GM12875 (cell line): Measurements from ENCODE around the gene ACADL.

ENCODE experiments used
- H3K4me3 ChIP-seq: one replicate; pipeline ENCODE4 v1.5.1; 2011; ENCODE audit warnings: low read depth, low read length, control low read depth
- TF ChIP-seq, protein P1 (sequence below): IDR thresholded peaks from 2 replicates; pipeline ENCODE4 v1.5.1; 2011; ENCODE audit warnings: low read depth, mild to moderate bottlenecking, control low read depth, inconsistent platforms, low read length, moderate library complexity, borderline replicate concordance; ENCODE audit not compliant: insufficient read depth

ACADL gene

DNA sequence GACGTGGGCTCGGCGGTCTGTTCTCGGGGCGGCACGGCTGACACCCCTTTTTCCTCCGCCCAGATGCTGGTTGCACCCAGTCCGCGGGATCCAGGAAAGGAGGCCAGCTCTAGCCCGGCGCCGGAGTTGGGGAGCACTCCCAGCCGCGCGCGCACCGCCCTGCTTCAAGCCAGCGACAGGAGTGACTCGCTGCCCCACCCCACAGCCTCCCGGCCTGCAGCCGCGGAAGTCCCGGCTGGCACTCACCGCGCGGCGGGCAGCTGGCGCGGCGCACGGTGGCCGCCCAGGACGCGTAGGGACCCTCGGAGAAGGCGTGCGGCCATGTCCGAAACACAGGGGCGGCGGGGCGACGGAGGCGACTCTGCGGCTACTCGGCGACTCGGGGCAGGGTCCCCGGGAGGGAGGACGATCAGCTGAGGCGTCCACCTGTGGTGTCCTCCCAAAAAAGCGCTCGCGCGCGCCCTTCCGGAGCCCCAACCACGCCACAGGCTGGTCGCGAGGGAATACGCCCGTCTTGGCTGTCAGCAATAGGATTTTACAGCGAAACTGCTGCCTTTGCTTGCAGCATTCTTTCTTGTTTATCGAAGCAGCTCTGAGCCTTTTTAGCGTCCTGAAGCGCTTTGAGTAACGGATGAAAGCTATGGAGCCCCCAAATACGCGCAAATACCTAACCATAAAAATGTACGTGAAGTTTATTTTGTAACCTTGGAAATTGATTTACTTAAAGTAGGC lies at the start of gene ACADL:
Gene ACADL (minus strand): TSS at position 507 of the 732 bp plus-strand sequence. CDS start 184 bp downstream, at position 323.
- H3K4me3 ChIP-seq = no peak within 1 kb of the TSS
- TF ChIP-seq, protein P1, sequence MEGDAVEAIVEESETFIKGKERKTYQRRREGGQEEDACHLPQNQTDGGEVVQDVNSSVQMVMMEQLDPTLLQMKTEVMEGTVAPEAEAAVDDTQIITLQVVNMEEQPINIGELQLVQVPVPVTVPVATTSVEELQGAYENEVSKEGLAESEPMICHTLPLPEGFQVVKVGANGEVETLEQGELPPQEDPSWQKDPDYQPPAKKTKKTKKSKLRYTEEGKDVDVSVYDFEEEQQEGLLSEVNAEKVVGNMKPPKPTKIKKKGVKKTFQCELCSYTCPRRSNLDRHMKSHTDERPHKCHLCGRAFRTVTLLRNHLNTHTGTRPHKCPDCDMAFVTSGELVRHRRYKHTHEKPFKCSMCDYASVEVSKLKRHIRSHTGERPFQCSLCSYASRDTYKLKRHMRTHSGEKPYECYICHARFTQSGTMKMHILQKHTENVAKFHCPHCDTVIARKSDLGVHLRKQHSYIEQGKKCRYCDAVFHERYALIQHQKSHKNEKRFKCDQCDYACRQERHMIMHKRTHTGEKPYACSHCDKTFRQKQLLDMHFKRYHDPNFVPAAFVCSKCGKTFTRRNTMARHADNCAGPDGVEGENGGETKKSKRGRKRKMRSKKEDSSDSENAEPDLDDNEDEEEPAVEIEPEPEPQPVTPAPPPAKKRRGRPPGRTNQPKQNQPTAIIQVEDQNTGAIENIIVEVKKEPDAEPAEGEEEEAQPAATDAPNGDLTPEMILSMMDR = no peak

GRCh38 chr2:210271300-210271699 lies 46.1 kb upstream of the ACADL start:
- no peak overlapping the region for H3K4me3 ChIP-seq
- TF ChIP-seq, protein P1 = no peak

DNA sequence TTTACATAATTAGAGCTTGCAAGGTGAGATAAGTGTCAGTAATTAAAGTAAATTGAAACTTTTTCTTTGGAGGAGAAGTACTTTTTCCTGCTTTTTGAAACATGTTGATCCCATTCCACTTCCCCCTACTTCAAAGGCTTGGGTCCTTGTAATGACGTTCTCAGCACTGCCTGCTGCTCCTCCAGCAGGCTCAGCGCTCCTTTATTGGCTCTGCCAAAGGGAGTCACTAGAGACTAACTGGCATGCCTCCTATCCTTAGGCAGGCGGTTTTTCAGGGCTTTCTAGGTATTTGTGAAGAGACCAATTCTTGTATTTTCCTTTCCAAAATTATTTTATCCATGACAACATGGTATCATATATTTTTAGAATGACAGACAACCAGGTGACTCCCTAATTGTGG lies 43.9 kb upstream of the ACADL start:
- TF ChIP-seq, protein P1 = no peak

DNA sequence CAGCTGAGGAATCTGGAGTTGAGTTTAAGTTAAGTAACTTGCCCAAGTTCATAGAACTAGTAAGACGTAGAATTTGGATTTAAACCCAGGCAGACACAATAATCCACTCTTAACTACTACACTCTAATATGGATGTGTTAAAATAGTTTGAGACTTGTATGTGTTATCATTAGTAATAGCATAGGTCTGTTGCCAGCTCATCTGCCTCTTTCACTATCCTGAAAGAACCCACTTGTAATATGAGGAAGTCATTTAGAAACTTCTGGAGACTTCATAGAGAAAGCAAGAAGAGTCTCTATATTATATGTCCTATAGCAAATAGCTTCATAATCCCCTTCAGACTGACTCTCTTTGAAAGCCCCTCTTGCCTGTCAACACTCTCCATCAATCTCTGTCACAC lies 43.0 kb upstream of the ACADL start:
- TF ChIP-seq, protein P1 = no peak
- no peak overlapping the region for H3K4me3 ChIP-seq

More for the DNA sequence above, 43.9 kb upstream of the ACADL start:
- H3K4me3 ChIP-seq = no peak overlapping the region

DNA sequence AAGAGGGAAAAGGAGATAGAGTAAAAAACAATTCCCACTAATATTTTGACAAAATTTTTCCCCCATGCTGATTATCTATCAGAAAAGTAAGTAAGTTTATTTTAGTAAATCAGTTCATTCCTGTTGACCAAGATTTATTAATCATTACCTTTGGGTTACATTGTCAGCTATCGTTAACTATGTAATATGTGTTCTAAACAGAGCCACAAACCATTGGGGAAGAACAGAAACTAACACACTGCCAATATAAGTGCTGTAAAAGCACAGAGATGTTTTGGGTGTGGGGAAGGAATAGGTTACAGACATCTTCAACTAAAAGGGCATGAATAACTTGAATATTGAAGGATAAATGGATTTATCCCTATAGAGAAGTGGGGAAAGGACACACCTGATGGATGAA lies 42.5 kb upstream of the ACADL start:
- TF ChIP-seq, protein P1 = no peak
- no peak overlapping the region for H3K4me3 ChIP-seq

- TF ChIP-seq, protein P1 = no peak
- no peak overlapping the region for H3K4me3 ChIP-seq
These were observed 39.0 kb upstream of the ACADL start for GRCh38 chr2:210264282-210264681.

DNA sequence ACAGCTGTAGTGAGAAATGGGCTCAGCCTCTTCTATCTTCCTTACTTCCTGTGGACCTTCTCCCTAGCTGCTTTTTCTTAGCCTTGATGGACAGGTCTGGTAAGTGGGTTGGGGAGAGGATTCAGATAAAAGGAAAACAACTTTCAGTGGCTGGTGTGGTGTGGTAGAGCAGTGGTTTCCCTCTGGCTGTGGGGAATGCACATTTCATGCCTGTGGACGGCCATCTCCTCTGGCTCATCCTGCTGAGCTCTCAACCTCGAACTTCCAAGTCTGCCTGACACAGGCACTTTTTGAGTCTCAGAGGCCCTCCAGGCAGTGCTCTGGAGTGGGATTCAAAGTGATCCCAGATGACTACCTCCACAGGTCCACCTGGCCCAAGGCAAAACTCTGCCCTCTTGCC lies 38.6 kb upstream of the ACADL start:
- no peak overlapping the region for H3K4me3 ChIP-seq
- TF ChIP-seq, protein P1 = no peak
